Body of pancreas (tissue), 4 donors: ENCODE measurements around the gene LTBP4. TPM values are rescaled to one million over a fixed set of nuclear protein-coding genes. Genes with fewer than 3 reads are reported as not detected.
A peak's percentile ranks its signal among the peaks of the same experiment; 100 is the strongest.
"Not testable (repeated sequence)": the region's sequence is repeated elsewhere in the genome, so short reads cannot be mapped to it uniquely, and the experiment has no call there.

ENCODE experiments used
- ATAC-seq: fragments of 150-250 bp; one replicate; pipeline ENCODE4 v1.9.1; 2016
- DNase-seq, 4 donors: peaks; one replicate each; pipeline ENCODE4 v3.0.0-alpha.2; 2019
- H3K27ac ChIP-seq, 4 donors: fragments of 200-600 bp; sonication (generic); 1 replicate in 3 of 4; 2 replicates in 1 of 4; pipeline versions ENCODE4 v1.5.1 to v1.6.1; 2016 to 2019; ENCODE audit warnings: mild to moderate bottlenecking in 1 of 4, mixed read lengths in 1 of 4, moderate library complexity in 1 of 4
- H3K27me3 ChIP-seq, 2 donors: fragments of 200-600 bp; sonication (generic); one replicate each; pipeline ENCODE4 v1.6.0; 2016; ENCODE audit warnings: mild to moderate bottlenecking in 1 of 2
- H3K36me3 ChIP-seq, 2 donors: fragments of 200-600 bp; sonication (generic); replicated peaks in 1 of 2; 2 replicates each; pipeline ENCODE4 v1.5.1; 2016; ENCODE audit warnings: low read depth in 2 of 2; ENCODE audit not compliant: insufficient read depth in 1 of 2
- H3K4me1 ChIP-seq: fragments of 200-600 bp; sonication (generic); one replicate; pipeline ENCODE4 v1.6.0; 2016
- H3K4me3 ChIP-seq, 2 donors: fragments of 200-600 bp; sonication (generic); 1 replicate in 1 of 2; 2 replicates in 1 of 2; pipeline ENCODE4 v1.5.1; 2016 to 2019
- H3K9me3 ChIP-seq, 3 donors: fragments of 200-600 bp; sonication (generic); 1 replicate in 2 of 3; 2 replicates in 1 of 3; pipeline ENCODE4 v1.5.1; 2016
- CTCF ChIP-seq, 7 experiments: fragments of 450-650 bp in 4 of 7; fragments of 200-600 bp in 3 of 7; sonication (generic) in 3 of 7; IDR thresholded peaks; one replicate each; pipeline ENCODE4 v1.5.1; 2016 to 2019; ENCODE audit warnings: antibody characterized with exemption in 7 of 7
- POLR2A ChIP-seq, 3 donors: fragments of 450-650 bp; IDR thresholded peaks; one replicate each; pipeline ENCODE4 v1.6.1; 2016; ENCODE audit warnings: antibody characterized with exemption in 3 of 3, mild to moderate bottlenecking in 2 of 3
- WGBS, 2 donors: methylation state at CpG; one replicate each; pipeline ENCODE4 v1.1.5; 2017; 5-methylcytosine and 5-hydroxymethylcytosine counted together
- intact Hi-C: fragments of 100-400 bp; cut with DNase I; formaldehyde crosslinking; loops from one replicate; pipeline ENCODE4 v1.15.1; 2023
- total RNA-seq, 2 donors: library from RNA; depleted of rRNA; stranded (reverse); fragments of >200 nt; gene quantifications; one replicate each; pipeline ENCODE4 v1.1.0, GENCODE V29; 2016

The LTBP4 gene
- total RNA-seq, 2 donors from 2014 or later, result 45.1 to 195 TPM

- no peak for TF ChIP-seq CTCF (IDR thresholded peaks at IDR 0.05)
- 88 to 94% methylated on average over 12 to 26 of the region's 26 CpGs for WGBS, 2 donors
- no peak overlapping the region for H3K4me3 ChIP-seq
- no peaks in the 10 kb centered on the region for H3K36me3 ChIP-seq
- H3K4me1 ChIP-seq, result no peaks in the 10 kb centered on the region
- intact Hi-C loops, result no loop called here
- DNase-seq, result no peak
- no peaks in the 10 kb centered on the region for H3K9me3 ChIP-seq
- ATAC-seq, result no peak
- no peak overlapping the region for H3K27ac ChIP-seq
- no peaks in the 10 kb centered on the region for H3K27me3 ChIP-seq
These were observed 11.4 kb upstream of the LTBP4 start for GRCh38 chr19:40589591-40590429.

- ATAC-seq (no peak), DNase-seq (no peak)
- TF ChIP-seq CTCF (IDR thresholded peaks at IDR 0.05), result no peak
- no peak for TF ChIP-seq POLR2A (IDR thresholded peaks at IDR 0.05)
- Histone ChIP-seq H3K4me1 (no peaks in the 10 kb centered on the region), H3K27me3 (no peaks in the 10 kb centered on the region), H3K27ac (no peak overlapping the region), H3K36me3 (no peaks in the 10 kb centered on the region), H3K9me3 (no peaks in the 10 kb centered on the region), H3K4me3 (no peak overlapping the region)
- WGBS, 2 donors, result 84 to 89% methylated on average over 9 to 16 of the region's 22 CpGs
- intact Hi-C loops, result no loop called here
These were observed 10.5 kb upstream of the LTBP4 start for GRCh38 chr19:40590464-40591265.

GRCh38 chr19:40591724-40592123 lies 9.4 kb upstream of the LTBP4 start:
- DNase-seq, H3K27ac ChIP-seq, H3K4me3 ChIP-seq, H3K36me3 ChIP-seq, intact Hi-C loops, H3K27me3 ChIP-seq, H3K9me3 ChIP-seq, H3K4me1 ChIP-seq, ATAC-seq: not testable (repeated sequence)
- WGBS, 2 donors, result 89 to 92% methylated on average over 4 of the region's 4 CpGs

- Histone ChIP-seq H3K9me3 (no peaks in the 10 kb centered on the region), H3K27me3 (peaks cover 0 to under 1% of the 10 kb centered on the region in 2 donors), H3K4me3 (no peak overlapping the region), H3K36me3 (no peaks in the 10 kb centered on the region), H3K27ac (no peak overlapping the region), H3K4me1 (peaks cover 6% of the 10 kb centered on the region)
- WGBS, 2 donors, result 83 to 94% methylated on average over 4 of the region's 4 CpGs
- DNase-seq (peak in 1 of 4 donors; percentile 16), ATAC-seq (no peak)
- TF ChIP-seq CTCF (IDR thresholded peaks at IDR 0.05) (no peak), POLR2A (IDR thresholded peaks at IDR 0.05) (no peak)
- intact Hi-C loops, result no loop called here
These were observed 9.0 kb upstream of the LTBP4 start for GRCh38 chr19:40592170-40592569.

GRCh38 chr19:40594255-40594654 lies 6.9 kb upstream of the LTBP4 start:
- H3K9me3 ChIP-seq, result no peaks in the 10 kb centered on the region
- no peak for TF ChIP-seq CTCF (IDR thresholded peaks at IDR 0.05)
- no peak for TF ChIP-seq POLR2A (IDR thresholded peaks at IDR 0.05)
- peaks cover 19% of the 10 kb centered on the region for H3K4me1 ChIP-seq
- H3K27ac ChIP-seq, result no peak overlapping the region
- ATAC-seq (no peak), DNase-seq (no peak)
- intact Hi-C loops, result no loop called here
- no peak overlapping the region for H3K4me3 ChIP-seq
- H3K36me3 ChIP-seq, result no peaks in the 10 kb centered on the region
- H3K27me3 ChIP-seq, result peaks cover 0 to 8% of the 10 kb centered on the region in 2 donors
- WGBS, 2 donors, result 20 to 27% methylated on average over 8 of the region's 8 CpGs
